Peyer's patch (tissue), 4 donors: ENCODE measurements around the gene ZSWIM1.

Source experiments
- CTCF ChIP-seq, 6 experiments: fragments of 450-650 bp in 4 of 6; fragments of 200-600 bp in 2 of 6; sonication (generic) in 1 of 6; IDR thresholded peaks; one replicate each; pipeline ENCODE4 v1.5.1; 2017 to 2019; ENCODE audit warnings: antibody characterized with exemption in 6 of 6, mild to moderate bottlenecking in 3 of 6, moderate library complexity in 1 of 6
- POLR2A ChIP-seq, 2 donors: fragments of 450-650 bp; IDR thresholded peaks; one replicate each; pipeline ENCODE4 v1.5.1; 2017; ENCODE audit warnings: antibody characterized with exemption in 2 of 2, mild to moderate bottlenecking in 2 of 2, moderate library complexity in 2 of 2

GRCh38 chr20:45850926-45851325 lies 30.1 kb upstream of the ZSWIM1 start:
- no peak for TF ChIP-seq CTCF (IDR thresholded peaks at IDR 0.05)
- TF ChIP-seq POLR2A (IDR thresholded peaks at IDR 0.05) = no peak
